ENCODE data around the gene ZNF792.
A peak's percentile ranks its signal among the peaks of the same experiment; 100 is the strongest.
"Not testable (repeated sequence)": the region's sequence is repeated elsewhere in the genome, so short reads cannot be mapped to it uniquely, and the experiment has no call there.

Gene ZNF792

DNA sequence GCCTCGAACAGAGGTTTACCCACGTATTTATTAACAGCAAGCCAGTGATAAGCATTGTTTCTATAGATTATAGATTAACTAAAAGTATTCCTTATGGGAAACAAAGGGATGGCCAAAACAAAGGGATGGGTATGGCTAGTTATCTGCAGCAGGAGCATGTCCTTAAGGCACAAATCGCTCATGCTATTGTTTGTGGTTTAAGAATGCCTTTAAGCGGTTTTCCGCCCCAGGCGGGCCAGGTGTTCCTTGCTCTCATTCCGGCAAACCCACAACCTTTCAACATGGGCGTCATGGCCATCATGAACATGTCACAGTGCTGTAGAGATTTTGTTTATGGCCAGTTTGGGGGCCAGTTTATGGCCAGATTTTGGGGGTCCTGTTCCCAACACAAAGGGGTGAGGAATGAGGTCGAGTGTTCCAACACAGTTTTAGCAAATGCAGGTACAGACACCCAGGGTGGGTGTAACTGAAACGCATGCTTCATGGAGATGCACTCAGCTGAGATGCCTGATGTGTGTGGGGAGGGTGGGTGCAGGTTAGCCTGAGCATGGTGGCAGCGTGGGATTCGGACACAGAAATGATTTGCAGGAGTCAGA, 6.3 kb upstream of the ZNF792 start:
- not testable (repeated sequence) for DNase-seq

DNA sequence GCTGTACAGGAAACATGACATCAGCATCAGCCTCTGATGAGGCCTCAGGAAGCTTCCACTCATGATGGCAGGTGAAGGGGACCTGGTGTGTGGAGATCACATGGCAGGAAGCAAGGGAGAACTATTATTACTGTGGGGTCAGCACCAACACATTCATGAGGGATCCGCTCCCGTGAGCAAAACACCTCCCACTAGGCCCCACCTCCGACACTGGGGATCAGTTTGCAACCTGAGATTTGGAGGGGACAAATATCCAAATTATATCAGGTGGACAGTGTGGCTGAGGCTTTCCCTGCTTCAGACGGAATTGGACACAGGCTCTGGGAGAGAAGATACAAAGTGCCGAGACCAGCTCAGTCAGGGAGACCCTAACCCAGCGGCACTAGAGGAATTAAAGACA, 5.7 kb upstream of the ZNF792 start:
- no peak for DNase-seq

DNA sequence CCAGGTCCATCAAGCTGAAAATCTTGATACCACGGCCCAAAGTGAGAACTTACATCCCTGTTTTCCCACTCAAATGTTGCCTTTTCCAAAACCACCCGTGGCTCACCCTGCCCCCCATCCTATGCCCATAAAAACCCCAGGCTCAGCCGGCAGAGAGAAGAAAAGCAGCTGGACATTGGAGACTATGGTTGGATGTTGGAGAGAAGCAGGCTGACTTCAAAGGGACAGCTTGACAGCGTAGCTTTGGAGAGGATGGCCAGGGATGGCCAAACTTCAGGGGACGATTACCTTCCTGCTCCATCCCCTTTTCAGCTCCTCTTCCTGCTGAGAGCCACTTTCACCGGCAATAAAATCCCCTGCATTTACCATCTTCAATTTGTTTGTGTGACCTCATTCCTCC, 3.5 kb upstream of the ZNF792 start:
- no peak for DNase-seq

DNA sequence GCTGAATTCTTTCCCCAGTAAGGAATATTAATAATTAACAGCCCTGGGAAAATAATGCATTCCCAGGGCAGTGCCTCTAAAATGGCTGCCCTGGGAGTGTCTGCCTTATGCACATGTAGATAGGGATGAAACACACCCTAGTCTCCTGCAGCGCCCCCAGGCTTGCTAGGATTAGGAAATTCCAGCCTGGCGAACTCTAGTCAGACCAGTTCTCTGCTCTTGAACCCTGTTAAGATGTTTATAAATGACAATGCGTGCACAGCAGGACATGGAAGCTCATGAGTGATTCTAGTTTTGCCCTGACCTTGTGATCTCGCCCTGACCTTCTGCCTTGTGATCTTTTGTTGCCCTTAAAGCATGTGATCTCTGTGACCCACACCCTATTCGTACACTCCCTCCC, 1.5 kb upstream of the ZNF792 start:
- DNase-seq = not testable (repeated sequence)

DNA sequence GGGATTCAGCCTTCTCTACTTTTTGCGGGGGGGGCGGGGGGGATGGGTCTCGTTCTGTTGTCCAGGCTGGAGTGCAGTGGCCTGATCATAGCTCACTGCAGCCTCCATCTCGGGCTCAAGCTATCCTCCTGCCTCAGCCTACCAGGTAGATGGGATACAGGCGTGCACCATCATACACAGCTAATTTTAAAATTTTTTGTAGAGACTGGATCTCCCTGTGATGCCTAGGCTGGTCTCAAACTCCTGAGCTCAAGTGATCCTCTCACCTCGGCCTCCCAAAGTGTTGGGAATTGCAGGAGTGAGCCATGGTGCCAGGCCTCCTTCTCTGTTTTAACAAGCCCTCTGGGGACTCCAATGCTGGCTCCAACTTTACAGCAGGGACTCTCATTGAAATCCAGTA, 569 bp upstream of the ZNF792 start:
- DNase-seq = no peak

DNA sequence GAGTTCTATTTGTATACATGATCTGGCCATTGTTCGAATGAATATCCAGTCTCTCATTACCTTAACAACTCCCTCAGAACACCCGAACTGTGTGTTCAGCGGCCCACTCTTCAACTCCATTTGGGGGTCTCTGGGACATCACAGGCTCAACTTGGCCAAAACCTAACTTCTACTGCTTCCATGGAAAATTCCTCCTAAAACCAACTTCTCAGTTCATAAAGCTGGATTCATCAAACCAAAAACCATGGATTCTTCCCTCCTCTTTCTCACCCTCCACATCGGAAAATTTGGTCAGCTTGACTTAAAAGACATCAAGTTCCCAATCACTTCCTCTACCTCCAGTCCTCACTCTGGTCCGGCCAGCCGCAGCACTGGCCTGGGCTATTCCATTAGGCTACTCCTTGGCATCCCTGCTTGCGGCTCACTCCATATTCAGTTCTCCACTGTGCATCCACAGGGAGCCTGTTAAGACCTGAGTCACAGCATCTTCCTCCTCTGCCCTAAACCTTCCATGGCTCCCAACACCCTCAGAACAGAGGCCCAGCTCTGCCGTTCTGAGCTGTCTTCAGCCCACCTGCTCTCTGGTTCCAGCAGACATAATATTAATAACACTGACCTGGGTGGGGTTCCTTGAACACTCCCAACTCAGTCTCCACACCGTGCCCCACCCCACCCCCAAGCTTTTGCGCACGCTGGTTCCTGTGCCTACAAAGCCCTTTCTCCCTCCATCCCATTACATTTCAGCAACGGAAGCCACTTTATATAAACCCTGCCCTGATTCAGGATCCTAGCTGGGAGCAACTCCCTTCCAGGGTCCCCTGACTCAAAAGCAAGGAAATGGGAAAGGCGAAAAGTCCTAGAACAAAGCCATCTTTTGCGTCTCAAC, 1.1 kb downstream of the ZNF792 start:
- no peak for DNase-seq

DNA sequence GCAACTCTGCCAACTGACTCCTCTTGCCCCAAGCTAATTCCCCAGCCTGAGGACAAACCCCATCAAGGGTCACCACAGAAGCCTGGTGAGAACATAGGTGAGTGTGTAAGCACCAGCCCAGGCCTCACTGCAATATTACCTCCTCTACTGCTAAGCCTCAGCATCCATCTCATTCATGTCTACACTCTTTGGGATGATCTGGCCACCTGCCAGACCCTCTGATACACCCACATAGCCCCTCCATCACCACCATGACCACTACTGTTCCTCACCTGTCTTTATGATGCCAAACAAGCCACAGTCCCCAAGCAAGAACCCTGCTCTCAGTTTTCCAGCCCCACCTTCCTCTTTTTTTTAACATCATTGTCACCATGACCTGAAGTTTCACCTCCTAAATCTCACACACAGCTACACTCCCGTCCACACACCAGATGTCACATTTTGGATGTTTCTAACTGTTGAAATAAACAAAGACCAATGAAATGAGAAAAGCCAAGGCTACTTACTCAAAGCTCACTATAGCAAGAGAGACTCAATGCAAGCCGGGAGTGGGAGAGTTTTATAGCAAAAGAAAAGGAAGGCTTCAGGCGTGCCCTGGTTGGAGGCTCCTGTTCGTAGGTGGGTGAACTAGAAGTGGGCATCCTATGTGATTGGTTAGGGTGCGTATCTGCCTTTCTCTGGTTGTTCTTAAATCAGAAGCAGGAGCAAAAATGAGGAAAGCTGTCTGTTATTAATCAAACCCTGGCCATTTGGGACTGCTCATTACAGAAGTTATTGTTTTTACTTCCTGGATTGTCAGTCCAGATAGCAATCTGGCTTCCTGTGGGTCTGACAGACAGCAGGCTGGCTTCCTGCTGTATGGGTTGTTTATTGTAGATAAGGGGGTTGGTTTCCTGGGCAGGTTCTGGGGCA, 2.0 kb downstream of the ZNF792 start:
- DNase-seq = no peak

DNA sequence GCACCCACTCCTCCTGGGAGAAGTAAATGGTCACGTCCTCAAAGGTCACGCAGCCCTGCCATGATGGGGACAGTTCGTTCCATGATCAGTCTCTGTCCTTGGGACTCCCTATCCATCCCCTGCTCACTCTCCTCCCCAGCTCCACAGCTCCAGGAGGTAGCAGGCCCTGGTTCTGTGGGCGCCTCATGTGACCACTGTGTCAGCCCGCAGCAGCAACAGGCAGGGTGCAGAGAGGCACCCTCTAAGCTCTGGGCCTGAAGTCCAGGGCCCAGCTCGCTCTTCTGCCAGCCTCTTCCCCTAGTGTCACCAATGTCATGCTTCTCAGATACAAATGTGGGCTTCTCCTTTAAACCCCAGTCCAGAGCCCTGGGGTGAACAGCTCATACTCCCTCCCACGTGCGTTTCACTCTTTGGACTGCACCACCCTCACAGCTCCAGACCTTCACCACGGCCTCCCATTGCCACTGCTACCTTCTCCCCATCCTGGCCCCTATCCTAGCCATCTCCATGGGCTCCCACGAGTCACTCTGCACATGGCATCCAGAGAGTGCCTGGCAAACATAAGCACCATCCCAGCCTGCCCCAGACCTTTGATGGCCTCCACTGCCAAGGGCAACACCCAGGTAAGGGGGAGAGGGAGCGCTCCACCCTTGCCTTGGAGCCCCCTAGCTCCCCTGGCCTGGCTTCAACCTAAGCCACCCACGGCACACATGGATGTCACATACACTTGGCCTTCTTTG, 2.9 kb downstream of the ZNF792 start:
- DNase-seq = no peak

DNA sequence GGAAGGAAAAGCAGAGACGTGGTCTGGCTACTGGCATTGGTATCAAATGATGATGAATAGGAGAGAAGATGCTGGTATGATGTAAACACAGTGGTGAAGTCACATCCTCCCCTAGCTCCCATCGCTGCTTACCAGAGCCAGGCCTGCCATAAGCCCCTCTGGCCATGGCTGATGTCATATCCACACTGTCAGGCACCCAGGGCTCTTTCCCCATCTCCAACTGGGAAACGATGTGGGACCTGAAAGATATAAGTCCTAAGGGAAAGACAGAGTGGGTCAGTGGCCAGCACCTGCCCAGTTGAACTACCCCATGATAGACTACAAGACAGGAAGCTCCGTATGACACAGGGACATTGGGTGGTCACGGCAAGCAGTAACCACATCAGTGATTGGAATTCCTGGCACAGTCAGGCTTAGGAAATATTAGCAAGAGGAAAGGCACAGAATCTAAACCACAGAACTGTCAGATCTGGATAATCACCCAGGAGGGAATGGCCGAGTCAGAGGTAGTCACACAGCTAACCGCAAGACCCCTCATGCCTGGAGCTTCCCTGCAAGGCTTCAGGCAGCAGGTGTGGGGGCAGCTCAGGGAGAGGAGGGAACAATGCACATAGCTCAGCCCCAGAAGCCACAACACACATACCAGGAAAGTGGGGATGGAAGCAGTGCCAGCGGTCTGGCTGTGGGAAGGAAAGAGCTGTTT, 3.8 kb downstream of the ZNF792 start:
- no peak for DNase-seq

DNA sequence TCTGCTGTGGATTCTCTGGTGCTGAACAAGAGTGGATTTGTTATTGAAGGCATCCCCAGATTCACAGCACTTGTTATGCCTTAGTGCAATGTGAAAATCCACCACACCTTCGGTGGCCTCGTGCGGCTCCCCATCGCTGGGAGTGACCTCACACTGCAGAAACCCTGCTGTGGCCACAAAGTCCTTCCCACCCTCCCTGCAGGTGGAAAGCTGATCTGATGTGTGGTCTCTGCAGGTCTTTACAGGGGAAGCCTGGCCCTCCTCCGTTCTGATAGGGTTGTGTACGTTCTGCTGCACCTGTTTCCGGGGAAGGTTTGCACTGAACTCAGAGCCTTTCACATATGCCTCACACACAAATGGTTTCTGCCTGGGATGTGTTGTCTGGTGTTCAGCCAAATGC, 5.0 kb downstream of the ZNF792 start:
- no peak for DNase-seq

DNA sequence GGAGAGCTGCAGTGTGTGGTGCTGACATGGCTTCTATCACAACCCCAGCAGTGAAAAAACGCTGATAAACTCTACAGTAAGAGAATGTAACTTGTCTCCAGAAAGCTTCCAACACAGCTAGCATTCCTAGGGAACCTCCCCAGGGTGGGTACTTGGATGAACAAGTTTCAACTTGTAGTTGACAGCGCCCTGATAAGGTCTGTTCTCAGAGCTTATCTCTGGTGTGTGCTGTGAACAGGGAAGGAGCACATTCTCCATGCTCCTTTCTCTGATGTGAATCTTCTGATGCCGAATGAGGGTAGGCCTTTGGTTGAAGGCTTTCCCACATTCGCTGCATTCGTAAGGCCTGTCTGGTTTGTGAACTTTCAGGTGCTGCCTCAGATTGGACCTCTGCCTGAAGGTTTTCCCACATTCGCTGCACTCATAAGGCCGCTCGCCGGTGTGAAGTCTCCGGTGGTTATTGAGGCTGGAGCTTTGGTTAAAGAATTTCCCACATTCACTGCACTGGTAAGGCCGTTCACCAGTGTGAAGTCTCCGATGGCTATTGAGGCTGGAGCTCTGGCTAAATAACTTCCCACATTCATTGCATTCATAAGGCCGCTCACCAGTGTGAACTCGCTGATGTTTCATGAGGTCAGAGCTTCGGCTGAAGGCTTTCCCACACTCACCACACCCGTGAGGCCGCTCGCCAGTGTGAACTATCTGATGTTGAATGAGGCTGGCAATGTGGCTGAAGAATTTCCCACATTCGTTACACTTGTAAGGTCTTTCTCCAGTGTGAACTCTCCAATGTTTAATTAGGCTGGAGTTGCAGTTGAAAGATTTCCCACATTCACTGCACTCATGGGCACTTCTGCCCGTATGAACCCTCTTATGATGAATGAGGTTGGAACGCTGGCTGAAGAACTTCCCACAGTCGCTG, 5.9 kb downstream of the ZNF792 start:
- DNase-seq = no peak

DNA sequence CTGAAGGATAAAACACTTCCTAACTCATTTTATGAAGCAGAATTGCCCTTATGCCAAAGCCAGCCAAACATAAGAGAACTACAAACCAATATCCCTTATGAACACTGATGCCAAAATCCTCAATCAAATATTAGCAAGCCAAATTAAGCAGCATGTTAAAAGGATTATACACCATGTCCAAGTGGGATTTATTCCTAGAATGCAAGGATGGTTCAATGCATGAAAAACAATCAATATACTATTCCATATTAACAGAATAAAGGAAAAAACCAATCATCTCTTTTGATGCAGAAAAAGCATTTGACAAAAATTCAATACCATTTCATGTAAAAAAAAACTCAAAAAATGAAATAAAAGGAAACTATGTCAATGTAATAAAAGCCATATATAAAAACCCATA, 10.9 kb downstream of the ZNF792 start:
- no peak for DNase-seq

DNA sequence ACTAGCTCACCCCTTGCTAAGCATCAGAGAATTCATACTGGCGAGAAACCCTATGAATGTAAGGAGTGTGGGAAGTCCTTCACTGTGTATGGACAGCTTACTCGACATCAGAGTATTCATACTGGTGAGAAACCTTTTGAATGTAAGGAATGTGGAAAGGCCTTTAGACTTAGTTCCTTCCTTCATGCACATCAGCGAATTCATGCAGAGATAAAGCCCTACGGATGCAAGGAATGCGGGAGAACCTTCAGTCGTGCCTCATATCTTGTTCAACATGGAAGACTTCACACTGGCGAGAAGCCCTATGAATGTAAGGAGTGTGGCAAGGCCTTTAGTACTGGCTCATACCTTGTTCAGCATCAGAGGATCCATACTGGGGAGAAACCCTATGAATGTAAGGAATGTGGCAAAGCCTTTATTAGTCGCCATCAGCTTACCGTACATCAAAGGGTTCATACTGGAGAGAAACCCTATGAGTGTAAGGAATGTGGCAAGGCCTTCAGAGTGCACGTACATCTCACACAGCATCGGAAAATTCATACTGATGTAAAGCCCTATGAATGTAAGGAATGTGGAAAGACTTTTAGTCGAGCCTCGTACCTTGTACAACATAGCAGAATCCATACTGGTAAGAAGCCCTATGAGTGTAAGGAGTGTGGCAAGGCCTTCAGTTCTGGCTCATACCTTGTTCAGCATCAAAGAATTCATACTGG, 20.0 kb downstream of the ZNF792 start:
- DNase-seq = no peak

DNA sequence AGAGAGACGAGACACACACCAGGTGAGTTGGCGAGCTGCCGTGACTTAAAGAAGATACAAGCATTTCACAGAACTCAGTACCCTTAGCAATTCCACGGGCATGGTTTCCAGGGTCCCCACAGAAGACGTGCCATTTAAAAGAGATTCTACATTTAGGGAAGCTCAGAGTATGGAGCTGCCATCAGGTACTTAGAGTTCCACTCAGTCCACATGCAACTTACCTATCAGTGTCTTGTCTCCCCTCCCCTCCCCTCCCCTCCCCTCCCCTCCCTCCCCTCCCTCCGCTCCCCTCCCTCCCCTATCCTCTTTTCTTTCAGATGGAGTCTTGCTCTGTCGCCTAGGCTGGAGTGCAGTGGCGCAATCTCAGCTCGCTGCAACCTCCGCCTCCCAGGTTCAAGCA, 25.1 kb downstream of the ZNF792 start:
- no peak for DNase-seq

DNA sequence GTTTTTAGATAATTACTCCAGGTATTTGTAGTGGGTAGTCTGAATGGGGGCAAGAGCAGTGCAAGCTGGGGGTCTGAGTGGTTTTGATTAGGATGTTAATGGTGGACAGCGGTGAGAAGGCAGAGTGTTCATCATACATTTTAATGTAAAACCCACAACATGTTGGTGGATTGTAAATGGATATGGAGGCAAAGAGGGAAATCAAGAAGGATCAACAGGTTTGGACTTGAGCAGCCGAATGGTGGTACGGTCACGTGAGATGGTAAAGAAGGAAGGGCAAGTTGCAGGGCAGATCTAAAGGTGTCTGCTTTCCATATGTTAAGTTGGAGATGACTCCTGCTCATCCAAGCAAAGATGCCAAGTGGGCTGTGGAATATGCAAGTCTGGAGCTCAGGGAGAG, 27.8 kb downstream of the ZNF792 start:
- DNase-seq = no peak

DNA sequence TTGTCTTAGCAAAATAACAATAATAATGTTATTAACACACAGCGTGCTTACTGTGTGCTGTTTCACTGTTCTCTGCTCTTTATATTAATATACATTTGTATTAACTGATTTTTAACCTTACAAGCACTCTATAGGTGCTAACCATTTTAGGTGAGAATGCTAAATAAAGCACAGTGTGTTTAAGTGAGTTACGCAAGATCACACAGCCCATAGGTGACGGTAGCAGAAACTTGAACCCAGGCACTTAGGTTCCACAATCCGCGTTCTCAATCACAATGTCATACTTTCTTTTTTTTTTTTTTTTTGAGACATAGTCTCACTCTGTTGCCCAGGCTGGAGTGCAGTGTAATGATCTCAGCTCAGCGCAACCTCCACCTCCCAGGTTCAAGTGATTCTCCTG, 31.5 kb downstream of the ZNF792 start:
- DNase-seq = no peak

DNA sequence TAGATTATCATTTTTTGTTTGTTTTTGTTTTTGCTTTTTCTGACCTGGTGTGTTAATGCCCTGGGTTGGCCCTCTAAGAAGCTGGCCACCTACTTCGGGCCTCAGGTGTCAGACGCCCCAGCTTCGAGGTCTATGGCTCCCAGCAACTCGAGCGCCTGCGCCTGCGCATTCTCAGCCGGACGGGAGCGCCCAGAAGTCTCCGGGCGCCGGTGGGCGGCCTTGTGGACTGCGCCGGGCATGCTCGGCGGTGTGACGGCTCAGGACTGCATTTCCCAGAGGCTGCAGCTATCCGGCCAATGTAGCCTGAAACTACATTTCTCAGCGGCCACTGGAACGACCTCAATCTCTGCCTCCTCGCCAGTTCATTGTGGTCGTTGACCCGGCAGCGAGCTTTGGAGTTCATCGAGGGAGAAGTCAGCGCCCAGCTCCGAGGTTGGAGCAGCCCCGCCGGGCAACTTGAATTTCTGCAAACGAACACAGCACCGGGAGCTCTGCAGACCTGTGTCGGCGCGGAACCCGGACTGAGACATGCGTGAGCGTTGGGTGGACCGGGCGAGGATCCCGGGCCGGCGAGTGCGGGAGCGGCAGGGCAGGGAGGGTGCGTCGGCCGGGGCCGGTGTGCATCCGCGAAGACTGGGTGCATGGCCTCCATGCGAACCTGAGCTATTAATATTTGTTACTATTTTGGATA, 37.2 kb downstream of the ZNF792 start, which contains the start of gene ZNF30:
Gene ZNF30 (plus strand): TSS at position 219 of the 691 bp plus-strand sequence. CDS start 3,045 bp downstream, outside the sequence.
- DNase-seq = peak; percentile 76

DNA sequence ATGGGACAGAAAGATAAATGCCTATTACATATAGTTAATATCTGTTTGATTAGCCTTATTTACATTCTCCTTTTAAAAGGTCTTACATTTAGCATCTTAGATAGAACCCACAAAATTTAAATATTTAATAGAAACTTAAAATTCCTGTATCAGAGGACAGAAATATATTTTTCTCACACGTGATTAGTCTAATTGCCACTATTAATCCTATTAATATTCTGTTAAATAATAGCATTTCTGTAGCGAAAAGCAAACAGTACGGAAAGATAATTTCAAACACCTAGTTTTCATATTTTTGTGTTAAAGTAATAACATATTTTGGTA, 37.7 kb downstream of the ZNF792 start:
- DNase-seq = no peak

DNA sequence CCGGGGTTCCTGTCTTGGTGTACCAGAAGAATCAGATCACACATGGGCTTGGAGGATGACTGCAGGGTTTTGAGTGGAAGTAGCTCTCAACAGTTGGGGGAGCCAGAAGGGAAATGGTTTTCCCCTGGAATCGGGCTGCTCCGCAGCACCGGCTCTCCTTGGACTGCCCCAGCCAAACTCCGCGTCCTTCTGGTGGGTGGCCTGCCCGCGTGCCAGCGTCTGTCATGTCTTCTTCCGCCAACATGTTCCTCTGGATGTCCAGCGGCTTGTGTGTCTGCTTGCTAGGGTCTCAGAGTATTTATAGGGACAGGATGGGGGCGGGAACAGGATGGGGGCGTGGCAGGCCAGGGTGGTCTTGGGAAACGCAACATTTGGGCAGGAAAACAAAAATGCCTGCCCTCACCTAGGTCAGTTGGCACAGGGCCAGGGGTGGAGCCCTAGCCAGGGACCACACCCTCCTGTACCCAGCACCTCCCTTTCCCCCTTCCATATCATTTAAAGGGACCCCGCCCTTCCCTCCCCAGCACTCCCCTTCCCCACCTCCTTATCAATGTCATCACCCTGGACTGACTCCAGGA, 38.7 kb downstream of the ZNF792 start:
- DNase-seq = no peak
